ENCODE results near the gene CAPZB.

Gene CAPZB

DNA sequence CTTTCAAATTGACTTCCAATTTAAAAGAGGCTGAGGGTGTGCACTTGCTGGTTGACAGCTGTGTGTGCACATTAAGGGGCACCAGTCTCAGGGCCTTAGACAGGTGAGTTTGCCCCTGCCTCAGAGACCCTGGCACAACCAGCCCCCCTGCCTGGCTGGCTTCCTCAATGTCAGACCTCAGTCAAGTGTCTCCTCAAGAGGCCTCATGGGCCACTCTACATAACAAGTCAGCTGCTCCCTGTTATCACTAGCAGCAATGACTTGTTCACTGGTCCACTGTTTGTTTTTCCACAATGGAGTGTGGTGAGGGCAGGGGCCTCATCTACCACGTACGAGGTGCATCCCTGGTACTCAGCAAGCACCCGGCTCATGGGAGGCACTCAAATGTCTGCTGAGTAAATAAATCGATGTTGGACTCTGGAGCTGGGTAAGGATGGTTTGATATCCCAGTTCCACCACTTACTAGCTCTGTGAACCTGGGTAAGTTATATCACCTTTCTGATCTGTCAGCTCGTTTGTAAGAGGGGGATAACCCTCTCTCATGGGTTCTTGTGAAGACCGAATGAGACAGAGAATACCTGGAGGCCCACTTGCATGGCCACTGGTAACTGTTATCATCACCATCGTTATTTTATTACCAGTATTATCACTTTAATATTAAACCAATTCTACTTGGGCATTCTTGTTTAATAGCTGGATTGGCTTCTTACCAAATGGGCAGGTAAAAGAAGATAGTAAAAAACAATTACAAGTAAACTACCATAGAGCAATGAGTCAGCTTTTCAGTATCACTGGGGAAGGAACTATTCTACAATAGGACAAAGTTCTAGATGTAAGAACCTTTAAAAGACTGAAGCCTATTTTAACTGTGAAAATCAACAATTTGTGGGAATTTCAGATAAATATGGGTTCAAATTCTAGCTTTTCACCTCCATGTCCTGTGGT, 108.6 kb downstream of the CAPZB start:
- H3K27ac ChIP-seq (ENCODE audit: insufficient read depth, low read depth, low read length, poor library complexity, severe bottlenecking), result no peak overlapping the region
- 93 to 97% methylated on average over 7 of the region's 7 CpGs for WGBS, 2 experiments
- H3K36me3 ChIP-seq (ENCODE audit: control insufficient read depth, insufficient read depth, low read length), result peaks cover 9% of the 10 kb centered on the region

DNA sequence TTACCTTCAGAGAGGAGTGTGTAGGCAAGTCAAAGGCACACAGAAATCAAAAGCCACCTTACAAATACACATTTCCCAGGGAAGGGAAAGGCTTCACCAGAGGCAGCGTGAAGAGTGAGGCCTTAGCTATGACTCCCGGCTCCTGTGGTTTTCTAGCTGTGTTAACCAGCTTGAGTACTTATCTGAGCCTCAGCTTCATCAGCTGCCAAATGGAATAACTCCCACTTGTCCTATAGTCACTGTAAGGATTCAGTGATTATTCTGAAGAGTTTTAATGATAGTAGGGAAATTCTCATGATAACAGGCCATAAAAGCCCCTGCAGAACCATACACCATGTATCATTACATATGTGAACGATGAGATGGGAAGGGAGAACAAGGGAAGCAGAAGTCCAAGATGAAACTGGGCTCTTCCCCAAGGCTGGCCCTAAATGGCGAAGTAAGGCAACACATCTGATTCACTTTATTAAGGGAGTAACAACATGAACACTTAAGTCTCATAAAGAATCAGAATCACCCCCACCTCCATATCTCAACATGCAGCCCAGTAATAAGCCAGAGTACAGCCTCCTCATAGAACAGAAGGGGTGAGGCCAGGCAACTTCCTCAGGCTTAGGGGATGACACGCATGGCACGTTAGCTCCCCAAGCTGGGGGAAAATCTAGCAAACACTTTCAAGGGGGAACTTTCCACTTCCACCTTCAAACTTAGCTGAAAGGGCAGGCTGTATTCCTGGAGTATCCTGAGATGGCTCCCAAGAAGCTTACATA, 109.5 kb downstream of the CAPZB start:
- Histone ChIP-seq H3K4me1 (ENCODE audit: control insufficient read depth, insufficient read depth, low read length) (no peaks in the 10 kb centered on the region), H3K27me3 (ENCODE audit: control insufficient read depth, insufficient read depth, low read length, poor library complexity, severe bottlenecking) (no peaks in the 10 kb centered on the region), H3K9me3 (ENCODE audit: control insufficient read depth, low read length) (no peaks in the 10 kb centered on the region), H3K4me3 (ENCODE audit: insufficient read depth, low read depth, low read length) (no peak overlapping the region), H3K27ac (ENCODE audit: insufficient read depth, low read depth, low read length, poor library complexity, severe bottlenecking) (no peak overlapping the region), H3K36me3 (ENCODE audit: control insufficient read depth, insufficient read depth, low read length) (peaks cover 9% of the 10 kb centered on the region)
- 95 to 96% methylated on average over 6 of the region's 6 CpGs for WGBS, 2 experiments

More for the DNA sequence above, 108.6 kb downstream of the CAPZB start:
- Histone ChIP-seq H3K4me1 (ENCODE audit: control insufficient read depth, insufficient read depth, low read length) (no peaks in the 10 kb centered on the region), H3K9me3 (ENCODE audit: control insufficient read depth, low read length) (no peaks in the 10 kb centered on the region), H3K4me3 (ENCODE audit: insufficient read depth, low read depth, low read length) (no peak overlapping the region), H3K27me3 (ENCODE audit: control insufficient read depth, insufficient read depth, low read length, poor library complexity, severe bottlenecking) (no peaks in the 10 kb centered on the region)

GRCh38 chr1:19374926-19375325, 110.4 kb downstream of the CAPZB start:
- Histone ChIP-seq H3K4me3 (ENCODE audit: insufficient read depth, low read depth, low read length) (no peak overlapping the region), H3K27ac (ENCODE audit: insufficient read depth, low read depth, low read length, poor library complexity, severe bottlenecking) (no peak overlapping the region), H3K9me3 (ENCODE audit: control insufficient read depth, low read length) (no peaks in the 10 kb centered on the region), H3K4me1 (ENCODE audit: control insufficient read depth, insufficient read depth, low read length) (no peaks in the 10 kb centered on the region), H3K27me3 (ENCODE audit: control insufficient read depth, insufficient read depth, low read length, poor library complexity, severe bottlenecking) (no peaks in the 10 kb centered on the region), H3K36me3 (ENCODE audit: control insufficient read depth, insufficient read depth, low read length) (peaks cover 9% of the 10 kb centered on the region)
- 94 to 95% methylated on average over 8 of the region's 8 CpGs for WGBS, 2 experiments

GRCh38 chr1:19374083-19374801, 111.1 kb downstream of the CAPZB start:
- Histone ChIP-seq H3K27ac (ENCODE audit: insufficient read depth, low read depth, low read length, poor library complexity, severe bottlenecking) (no peak overlapping the region), H3K4me1 (ENCODE audit: control insufficient read depth, insufficient read depth, low read length) (no peaks in the 10 kb centered on the region), H3K4me3 (ENCODE audit: insufficient read depth, low read depth, low read length) (no peak overlapping the region), H3K36me3 (ENCODE audit: control insufficient read depth, insufficient read depth, low read length) (peaks cover 9% of the 10 kb centered on the region), H3K9me3 (ENCODE audit: control insufficient read depth, low read length) (no peaks in the 10 kb centered on the region), H3K27me3 (ENCODE audit: control insufficient read depth, insufficient read depth, low read length, poor library complexity, severe bottlenecking) (no peaks in the 10 kb centered on the region)
- 84 to 87% methylated on average over 14 of the region's 14 CpGs for WGBS, 2 experiments

DNA sequence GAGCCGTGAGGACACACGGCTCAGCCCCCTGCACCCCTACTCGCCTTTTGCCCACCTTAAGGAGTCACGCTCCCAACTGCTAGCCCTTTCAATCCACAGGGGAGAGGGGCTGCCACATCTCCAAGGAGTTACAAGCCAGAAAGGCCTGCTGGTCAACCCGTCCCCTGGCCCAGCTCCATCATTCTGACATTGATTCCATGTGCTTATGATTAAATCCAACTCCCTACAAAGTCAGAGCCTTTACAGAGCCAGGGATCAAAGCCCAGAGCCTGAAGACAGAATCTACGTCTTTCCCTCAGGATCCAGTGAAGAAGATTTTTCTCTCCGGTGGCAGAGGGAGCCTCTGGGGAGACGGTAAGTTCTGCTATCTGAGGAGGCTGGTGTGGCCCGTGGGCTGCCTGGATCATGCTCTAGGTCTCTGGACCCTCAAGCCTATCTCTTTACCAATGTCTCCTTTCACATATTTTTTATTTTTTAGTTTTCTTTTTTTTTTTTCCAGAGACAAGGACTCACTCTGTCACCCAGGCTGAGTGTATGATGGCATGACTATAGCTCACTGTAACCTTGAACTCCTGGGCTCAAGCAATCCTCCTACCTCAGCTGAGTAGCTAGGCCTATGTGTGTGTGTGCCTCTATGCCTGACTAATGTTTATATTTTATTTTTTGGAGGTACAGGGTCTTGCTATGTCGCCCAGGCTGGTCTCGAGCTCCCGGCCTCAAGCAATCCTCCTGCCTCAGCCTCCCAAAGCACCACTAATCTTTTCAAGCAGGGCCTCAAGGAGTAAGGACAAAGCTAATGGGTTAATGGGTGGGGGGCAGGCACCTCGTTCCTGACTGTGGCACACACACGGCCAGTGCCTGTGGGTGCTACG, 111.9 kb downstream of the CAPZB start:
- Histone ChIP-seq H3K4me1 (ENCODE audit: control insufficient read depth, insufficient read depth, low read length) (no peaks in the 10 kb centered on the region), H3K27me3 (ENCODE audit: control insufficient read depth, insufficient read depth, low read length, poor library complexity, severe bottlenecking) (no peaks in the 10 kb centered on the region), H3K36me3 (ENCODE audit: control insufficient read depth, insufficient read depth, low read length) (peaks cover 9% of the 10 kb centered on the region), H3K9me3 (ENCODE audit: control insufficient read depth, low read length) (no peaks in the 10 kb centered on the region), H3K4me3 (ENCODE audit: insufficient read depth, low read depth, low read length) (no peak overlapping the region), H3K27ac (ENCODE audit: insufficient read depth, low read depth, low read length, poor library complexity, severe bottlenecking) (no peak overlapping the region)
- 92 to 94% methylated on average over 15 of the region's 15 CpGs for WGBS, 2 experiments

DNA sequence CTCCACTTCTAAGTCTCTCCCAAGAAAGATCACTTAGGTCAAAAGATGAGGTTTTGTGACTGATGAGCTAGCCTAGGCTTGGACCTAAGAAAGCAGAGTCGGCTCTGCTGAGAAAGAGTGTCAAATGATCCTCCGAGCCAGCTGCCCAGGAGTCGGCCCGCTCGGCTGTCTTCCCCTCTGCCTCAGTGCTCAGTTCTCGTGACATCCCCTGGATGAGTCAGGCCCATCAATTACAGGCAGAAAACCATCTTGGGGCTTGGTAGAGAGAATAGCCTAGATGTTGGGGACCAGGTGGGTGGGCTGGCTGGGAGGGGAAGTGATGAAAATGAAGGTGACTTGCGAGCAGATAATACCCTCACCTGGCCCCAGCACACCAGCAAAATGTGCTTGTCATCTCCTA, 112.7 kb downstream of the CAPZB start:
- H3K27me3 ChIP-seq (ENCODE audit: control insufficient read depth, insufficient read depth, low read length, poor library complexity, severe bottlenecking), result no peaks in the 10 kb centered on the region
- H3K9me3 ChIP-seq (ENCODE audit: control insufficient read depth, low read length), result no peaks in the 10 kb centered on the region
- no peaks in the 10 kb centered on the region for H3K4me1 ChIP-seq (ENCODE audit: control insufficient read depth, insufficient read depth, low read length)
- no peak overlapping the region for H3K4me3 ChIP-seq (ENCODE audit: insufficient read depth, low read depth, low read length)
- H3K36me3 ChIP-seq (ENCODE audit: control insufficient read depth, insufficient read depth, low read length), result peaks cover 9% of the 10 kb centered on the region
- H3K27ac ChIP-seq (ENCODE audit: insufficient read depth, low read depth, low read length, poor library complexity, severe bottlenecking), result no peak overlapping the region
- WGBS, 2 experiments, result 93 to 95% methylated on average over 7 of the region's 7 CpGs

GRCh38 chr1:19372136-19372514, 113.2 kb downstream of the CAPZB start:
- H3K36me3 ChIP-seq (ENCODE audit: control insufficient read depth, insufficient read depth, low read length), result peaks cover 9% of the 10 kb centered on the region
- WGBS, 2 experiments, result 96 to 97% methylated on average over 5 of the region's 5 CpGs

DNA sequence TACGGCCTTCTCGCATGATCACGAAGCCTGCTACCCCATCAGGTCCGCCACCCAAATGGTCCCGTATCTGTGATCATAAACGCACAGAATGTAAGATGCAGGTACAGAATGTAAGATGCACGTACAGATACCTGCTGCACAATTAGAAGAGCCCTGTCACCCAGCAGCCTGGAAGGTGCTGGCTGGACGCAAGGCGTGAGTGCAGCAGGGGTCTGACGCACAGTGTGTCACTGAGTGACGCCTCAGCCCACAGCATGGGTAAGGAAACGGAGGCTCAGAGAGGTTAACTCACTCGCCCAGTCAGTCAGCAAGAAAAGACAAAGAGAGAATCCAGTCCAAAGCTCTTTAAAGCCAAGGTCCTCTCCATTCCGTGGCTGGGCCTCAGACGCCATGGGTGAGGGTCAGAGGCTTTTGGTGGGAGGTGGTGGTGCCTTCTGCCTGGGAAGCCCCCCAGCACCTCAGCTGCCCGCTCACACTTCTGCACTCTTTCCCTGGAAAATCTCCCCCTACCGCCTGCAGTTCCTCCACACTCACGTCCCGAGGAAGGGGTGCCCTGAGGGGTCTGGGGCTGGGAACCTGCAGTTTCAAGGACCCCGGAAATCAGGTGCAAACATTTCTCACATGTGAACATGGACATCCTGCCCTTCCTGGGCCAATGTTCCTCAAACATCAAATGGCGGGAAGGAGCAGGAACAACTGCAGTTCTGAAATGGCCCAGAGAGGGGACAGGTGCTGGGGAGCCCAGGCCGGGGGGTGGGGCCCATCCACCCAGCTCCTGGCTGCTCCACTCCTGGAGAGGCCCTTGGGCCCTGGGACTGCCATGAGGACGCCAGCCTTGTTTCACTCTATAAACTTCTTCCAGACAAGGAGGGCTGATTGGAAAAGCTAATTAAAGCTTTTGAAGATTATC, 113.9 kb downstream of the CAPZB start:
- WGBS, 2 experiments, result 95 to 96% methylated on average over 23 of the region's 23 CpGs
- no peak overlapping the region for H3K4me3 ChIP-seq (ENCODE audit: insufficient read depth, low read depth, low read length)
- H3K27me3 ChIP-seq (ENCODE audit: control insufficient read depth, insufficient read depth, low read length, poor library complexity, severe bottlenecking), result no peaks in the 10 kb centered on the region
- H3K9me3 ChIP-seq (ENCODE audit: control insufficient read depth, low read length), result no peaks in the 10 kb centered on the region
- H3K27ac ChIP-seq (ENCODE audit: insufficient read depth, low read depth, low read length, poor library complexity, severe bottlenecking), result no peak overlapping the region
- H3K4me1 ChIP-seq (ENCODE audit: control insufficient read depth, insufficient read depth, low read length), result peaks cover 5% of the 10 kb centered on the region
- H3K36me3 ChIP-seq (ENCODE audit: control insufficient read depth, insufficient read depth, low read length), result peaks cover 4% of the 10 kb centered on the region

More at GRCh38 chr1:19372136-19372514, 113.2 kb downstream of the CAPZB start:
- Histone ChIP-seq H3K9me3 (ENCODE audit: control insufficient read depth, low read length) (no peaks in the 10 kb centered on the region), H3K4me1 (ENCODE audit: control insufficient read depth, insufficient read depth, low read length) (no peaks in the 10 kb centered on the region), H3K27ac (ENCODE audit: insufficient read depth, low read depth, low read length, poor library complexity, severe bottlenecking) (no peak overlapping the region), H3K27me3 (ENCODE audit: control insufficient read depth, insufficient read depth, low read length, poor library complexity, severe bottlenecking) (no peaks in the 10 kb centered on the region), H3K4me3 (ENCODE audit: insufficient read depth, low read depth, low read length) (no peak overlapping the region)

Measured in ectodermal cell (in vitro differentiated cells).